ENCODE measurements around the gene MIB2. TPM values are rescaled to one million over a fixed set of nuclear protein-coding genes. Genes with fewer than 3 reads are reported as not detected.

MIB2 gene
- total RNA-seq = 43.3 and 58.3 TPM in 2 replicates

GRCh38 chr1:1615256-1616044 is at the start of gene MIB2:
Gene MIB2 (plus strand): TSS chr1:1615500. CDS start chr1:1623453, 7,953 bp downstream.

GRCh38 chr1:1574721-1575537 is 40.4 kb upstream of the MIB2 start, which contains the start of gene SSU72:
Gene SSU72 (minus strand): TSS chr1:1574863. CDS start chr1:1574557, 306 bp downstream.

GRCh38 chr1:1599935-1600860 is 15.1 kb upstream of the MIB2 start, which contains the start of gene FNDC10:
Gene FNDC10 (minus strand): TSS chr1:1600135. CDS start chr1:1600015, 120 bp downstream.

GRCh38 chr1:1631782-1632420 is 16.6 kb downstream of the MIB2 start, which contains the start of gene MMP23B:
Gene MMP23B (plus strand): TSS chr1:1632173. CDS start chr1:1632219, 46 bp downstream.

GRCh38 chr1:1658583-1659549 is 43.6 kb downstream of the MIB2 start, which contains the start of gene CDK11B:
Gene CDK11B (minus strand): TSS chr1:1659004. CDS start chr1:1657485, 1,519 bp downstream.

Other genes with a start within 250 kb of the MIB2 start
- gene AURKAIP1, start 240.3 kb upstream of the MIB2 start, total RNA-seq = 98.4 and 131 TPM in 2 replicates
- 103 and 125 TPM in 2 replicates for gene CCNL2, start 216.2 kb upstream of the MIB2 start, total RNA-seq
- 119 and 121 TPM in 2 replicates for gene MRPL20, start 208.2 kb upstream of the MIB2 start, total RNA-seq
- gene ANKRD65, start 194.2 kb upstream of the MIB2 start, total RNA-seq = 0.37 and 0.40 TPM in 2 replicates
- 1.6 and 2.5 TPM in 2 replicates for gene VWA1, start 179.8 kb upstream of the MIB2 start, total RNA-seq
- 0.56 and 0.66 TPM in 2 replicates for gene ATAD3C, start 165.8 kb upstream of the MIB2 start, total RNA-seq
- 14.2 and 22.7 TPM in 2 replicates for gene ATAD3B, start 143.7 kb upstream of the MIB2 start, total RNA-seq
- 22.9 and 47.2 TPM in 2 replicates for gene ATAD3A, start 103.3 kb upstream of the MIB2 start, total RNA-seq
- gene TMEM240, start 74.9 kb upstream of the MIB2 start, total RNA-seq = 2.0 and 2.8 TPM in 2 replicates
- 51.3 and 54.8 TPM in 2 replicates for gene SSU72, start 40.6 kb upstream of the MIB2 start, total RNA-seq
- 0.79 and 0.87 TPM in 2 replicates for gene FNDC10, start 15.4 kb upstream of the MIB2 start, total RNA-seq
- gene MMP23B, start 16.7 kb downstream of the MIB2 start, total RNA-seq = 1.7 and 1.8 TPM in 2 replicates
- gene CDK11B, start 43.5 kb downstream of the MIB2 start, total RNA-seq = 8.2 and 9.1 TPM in 2 replicates
- gene SLC35E2B, start 77.3 kb downstream of the MIB2 start, total RNA-seq = 18.4 and 19.3 TPM in 2 replicates
- gene CDK11A, start 108.9 kb downstream of the MIB2 start, total RNA-seq = 11.7 and 12.9 TPM in 2 replicates
- 40.0 and 49.5 TPM in 2 replicates for gene NADK, start 163.0 kb downstream of the MIB2 start, total RNA-seq